ENCODE results near the gene NEXN.
"Not testable (repeated sequence)": the region's sequence is repeated elsewhere in the genome, so short reads cannot be mapped to it uniquely, and the experiment has no call there.

Gene NEXN

GRCh38 chr1:77972080-77972479 is 83.7 kb downstream of the NEXN start:
- DNase-seq, result no peak

GRCh38 chr1:77975386-77975785 is 87.0 kb downstream of the NEXN start:
- no peak for DNase-seq

GRCh38 chr1:77975907-77976306 is 87.5 kb downstream of the NEXN start:
- DNase-seq, result no peak

GRCh38 chr1:77976433-77977076 is 88.1 kb downstream of the NEXN start:
- no peak for DNase-seq

GRCh38 chr1:77977989-77978292 is 89.5 kb downstream of the NEXN start:
- no peak for DNase-seq

- peak in 2 of 4 experiments; percentile 49 to 60 for DNase-seq
These were observed 90.0 kb downstream of the NEXN start for GRCh38 chr1:77978293-77978968.

GRCh38 chr1:77978969-77979876 is 90.8 kb downstream of the NEXN start, which contains the start of gene FUBP1:
Gene FUBP1, minus strand, starts transcription at chr1:77979072. Its CDS starts 68 bp downstream, at chr1:77979004.
- DNase-seq, result peak; percentile 80 to 93 (median 84)

GRCh38 chr1:77983352-77983996 is 95.0 kb downstream of the NEXN start:
- not testable (repeated sequence) for DNase-seq

GRCh38 chr1:77983997-77984355 is 95.6 kb downstream of the NEXN start:
- no peak for DNase-seq

GRCh38 chr1:77984629-77985028 is 96.2 kb downstream of the NEXN start:
- DNase-seq, result no peak

GRCh38 chr1:77986810-77987209 is 98.4 kb downstream of the NEXN start:
- no peak for DNase-seq

- no peak for DNase-seq
These were observed 99.5 kb downstream of the NEXN start for GRCh38 chr1:77987919-77988318.

GRCh38 chr1:77989744-77990143 is 101.3 kb downstream of the NEXN start:
- no peak for DNase-seq

GRCh38 chr1:77990629-77991204 is 102.3 kb downstream of the NEXN start:
- no peak for DNase-seq

- no peak for DNase-seq
These were observed 103.2 kb downstream of the NEXN start for GRCh38 chr1:77991638-77992037.

Measured in activated naive CD4-positive, alpha-beta T cell (primary cell).